Neural crest cell (in vitro differentiated cells): ENCODE results near the gene WNT11. TPM values are rescaled to one million over a fixed set of nuclear protein-coding genes. Genes with fewer than 3 reads are reported as not detected.

ENCODE experiments used
- DNase-seq: peaks from one replicate; pipeline ENCODE4 v3.0.0; 2021; ENCODE audit warnings: low read depth, mixed read lengths, low spot score
- H3K27ac Mint-ChIP-seq: one replicate; pipeline ENCODE4 v1.8.0; 2021; ENCODE audit warnings: mild to moderate bottlenecking, mixed read lengths; ENCODE audit not compliant: unreplicated experiment
- H3K27me3 Mint-ChIP-seq: 2 replicates; pipeline ENCODE4 v1.8.0; 2021; ENCODE audit warnings: low read depth, mild to moderate bottlenecking, mixed read lengths
- H3K36me3 Mint-ChIP-seq: 2 replicates; pipeline ENCODE4 v1.8.0; 2021; ENCODE audit warnings: low read depth, mild to moderate bottlenecking, mixed read lengths
- H3K4me1 Mint-ChIP-seq: 2 replicates; pipeline ENCODE4 v1.8.0; 2021; ENCODE audit warnings: mixed read lengths
- H3K4me3 Mint-ChIP-seq: one replicate; pipeline ENCODE4 v1.8.0; 2021; ENCODE audit warnings: mild to moderate bottlenecking, mixed read lengths
- H3K9me3 Mint-ChIP-seq: 2 replicates; pipeline ENCODE4 v1.8.0; 2021; ENCODE audit warnings: mixed read lengths
- CTCF ChIP-seq: fragments of 200-600 bp; sonication (generic); conservative IDR thresholded peaks from 2 replicates; pipeline ENCODE4 v1.5.0; 2021; ENCODE audit warnings: antibody characterized with exemption, mild to moderate bottlenecking
- total RNA-seq: library from RNA; stranded (reverse); gene quantifications from 2 replicates; pipeline ENCODE4 v1.2.1, GENCODE V29; 2021

WNT11 gene
- total RNA-seq, 1 donor from 2014 or later: 0.19 TPM

GRCh38 chr11:76245720-76246119 is 39.4 kb upstream of the WNT11 start:
- Mint-ChIP-seq H3K27me3 (no peaks in the 10 kb centered on the region), H3K27ac (no peak overlapping the region), H3K4me3 (no peak overlapping the region), H3K9me3 (no peaks in the 10 kb centered on the region), H3K4me1 (peaks cover 11% of the 10 kb centered on the region), H3K36me3 (no peaks in the 10 kb centered on the region)
- no peak for DNase-seq
- TF ChIP-seq CTCF: no peak

GRCh38 chr11:76244316-76244851 is 38.1 kb upstream of the WNT11 start:
- TF ChIP-seq CTCF: no peak
- no peak overlapping the region for H3K4me3 Mint-ChIP-seq
- no peaks in the 10 kb centered on the region for H3K36me3 Mint-ChIP-seq
- H3K4me1 Mint-ChIP-seq: peaks cover 11% of the 10 kb centered on the region
- no peaks in the 10 kb centered on the region for H3K9me3 Mint-ChIP-seq
- H3K27me3 Mint-ChIP-seq: no peaks in the 10 kb centered on the region
- no peak for DNase-seq
- no peak overlapping the region for H3K27ac Mint-ChIP-seq

- Mint-ChIP-seq H3K4me1 (peaks cover 11% of the 10 kb centered on the region), H3K27ac (no peak overlapping the region), H3K9me3 (no peaks in the 10 kb centered on the region), H3K4me3 (no peak overlapping the region), H3K27me3 (no peaks in the 10 kb centered on the region), H3K36me3 (no peaks in the 10 kb centered on the region)
- no peak for DNase-seq
- no peak for TF ChIP-seq CTCF
These were observed 37.6 kb upstream of the WNT11 start for GRCh38 chr11:76243957-76244285.

- no peaks in the 10 kb centered on the region for H3K36me3 Mint-ChIP-seq
- no peaks in the 10 kb centered on the region for H3K27me3 Mint-ChIP-seq
These were observed 37.1 kb upstream of the WNT11 start for GRCh38 chr11:76243193-76243956.

GRCh38 chr11:76242004-76242779 is 35.9 kb upstream of the WNT11 start:
- DNase-seq: no peak
- Mint-ChIP-seq H3K4me1 (peaks cover 16% of the 10 kb centered on the region), H3K9me3 (no peaks in the 10 kb centered on the region), H3K27ac (no peak overlapping the region), H3K4me3 (no peak overlapping the region), H3K36me3 (no peaks in the 10 kb centered on the region), H3K27me3 (peaks cover 7% of the 10 kb centered on the region)
- TF ChIP-seq CTCF: no peak

More at GRCh38 chr11:76243193-76243956, 37.1 kb upstream of the WNT11 start:
- H3K4me1 Mint-ChIP-seq: peaks cover 11% of the 10 kb centered on the region
- no peak overlapping the region for H3K27ac Mint-ChIP-seq
- no peak for DNase-seq
- no peak for TF ChIP-seq CTCF
- no peak overlapping the region for H3K4me3 Mint-ChIP-seq
- no peaks in the 10 kb centered on the region for H3K9me3 Mint-ChIP-seq
